Epidermal melanocyte (primary cell): ENCODE results near the gene SLC26A2.
A peak's percentile ranks its signal among the peaks of the same experiment; 100 is the strongest.
"Not testable (repeated sequence)": the region's sequence is repeated elsewhere in the genome, so short reads cannot be mapped to it uniquely, and the experiment has no call there.

ENCODE experiments used
- DNase-seq: peaks from one replicate; pipeline ENCODE4 v3.0.0; 2011; ENCODE audit warnings: low spot score; ENCODE audit not compliant: insufficient read length

Gene SLC26A2

DNA sequence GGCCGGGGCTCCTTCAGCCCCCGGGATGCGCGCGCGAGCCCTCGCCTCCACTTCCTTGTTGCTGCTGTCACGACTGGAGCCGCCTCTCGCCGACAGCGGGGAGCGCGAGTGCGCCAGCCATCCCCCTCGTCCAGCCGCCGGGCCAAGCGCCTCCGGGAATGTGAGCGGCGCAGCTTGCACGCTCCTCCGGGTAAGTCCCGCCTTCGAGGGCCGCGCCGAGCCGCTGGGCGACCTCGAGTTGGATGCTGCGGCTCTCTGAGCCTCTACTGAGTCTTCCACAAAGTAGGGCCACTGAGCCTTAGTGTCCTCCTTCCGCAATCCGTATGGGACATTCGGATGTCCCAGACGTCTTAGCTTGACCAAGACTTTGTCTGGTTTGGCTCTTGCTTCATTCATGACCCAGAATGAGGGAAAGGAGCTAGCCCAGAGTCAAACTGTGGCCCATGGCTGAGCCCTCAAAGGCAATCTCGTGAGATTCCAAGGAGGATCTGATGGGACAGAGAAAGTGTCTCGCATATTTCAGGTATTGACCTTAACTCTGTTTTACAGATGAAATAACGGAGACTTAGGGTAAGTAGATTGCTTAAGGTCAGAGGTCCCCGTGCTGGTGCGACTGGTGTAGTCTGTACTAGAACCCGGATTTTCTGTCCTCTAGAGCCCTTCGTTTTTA, 40.6 kb downstream of the SLC26A2 start:
- no peak for DNase-seq

DNA sequence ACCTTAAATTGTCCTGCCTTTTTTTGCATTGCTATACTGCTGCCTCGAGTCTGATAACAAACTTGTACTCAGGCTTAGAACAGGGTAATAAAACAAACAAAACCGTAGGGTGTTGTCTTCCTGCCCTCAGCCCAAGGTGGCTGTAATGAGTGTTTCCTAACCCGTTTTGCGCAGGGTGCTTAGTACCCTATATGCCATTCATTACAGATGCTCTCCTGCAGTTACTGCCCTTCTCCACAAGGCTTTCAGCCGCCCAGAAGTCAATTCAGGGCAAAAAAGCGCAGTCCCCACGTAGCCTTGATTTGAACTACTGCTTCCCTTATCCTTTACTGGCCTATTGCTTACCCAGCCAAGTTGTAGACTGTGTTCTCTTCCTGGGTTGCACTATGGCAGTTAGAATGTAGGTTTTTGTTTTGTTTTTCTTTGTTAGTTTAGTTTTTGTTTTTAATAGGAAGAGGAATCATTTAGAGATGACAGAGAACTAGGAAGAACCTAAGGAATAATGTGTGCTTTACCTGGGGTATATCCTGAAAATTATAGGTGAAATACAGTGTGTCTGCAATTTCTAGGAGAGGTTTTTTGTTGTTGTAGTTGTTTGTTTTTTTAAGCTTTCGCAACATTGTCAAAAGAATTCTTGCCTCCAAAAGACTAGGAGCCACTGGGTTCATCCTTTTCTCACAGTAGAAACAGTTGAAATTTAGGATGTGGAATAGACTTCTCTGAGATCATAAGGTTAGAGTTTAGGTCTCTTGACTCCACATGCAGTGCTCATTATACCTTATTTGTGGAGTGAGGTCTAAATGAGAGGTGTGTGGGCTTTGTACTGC, 41.3 kb downstream of the SLC26A2 start:
- DNase-seq: peak; percentile 82

- no peak for DNase-seq
Measured at GRCh38 chr5:150006318-150006717, 45.8 kb downstream of the SLC26A2 start.

DNA sequence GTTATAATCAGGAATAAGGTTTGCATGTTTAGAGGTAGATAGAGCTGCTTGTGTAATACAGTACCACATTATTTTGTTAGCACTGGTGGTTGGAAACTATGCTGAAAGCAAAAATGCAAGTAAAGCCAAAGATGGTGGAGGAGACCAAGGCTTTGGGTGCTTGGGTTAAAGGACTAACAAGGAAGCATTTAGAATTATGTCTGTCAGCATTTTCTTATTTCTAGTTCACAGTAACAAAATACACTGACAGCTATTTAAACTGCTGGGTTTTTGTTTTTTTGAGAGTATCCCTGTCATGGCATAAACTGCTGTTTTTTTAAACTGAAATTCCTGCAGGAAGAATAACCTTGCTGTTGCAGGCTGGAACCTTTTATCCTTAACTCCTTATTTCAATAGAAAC, 46.5 kb downstream of the SLC26A2 start:
- no peak for DNase-seq

GRCh38 chr5:150009671-150010387, 49.3 kb downstream of the SLC26A2 start:
- no peak for DNase-seq

- no peak for DNase-seq
Measured at GRCh38 chr5:150013931-150014330, 53.4 kb downstream of the SLC26A2 start.

- no peak for DNase-seq
Measured at GRCh38 chr5:150014456-150014855, 53.9 kb downstream of the SLC26A2 start.

- no peak for DNase-seq
Measured at GRCh38 chr5:150015415-150015814, 54.9 kb downstream of the SLC26A2 start.

DNA sequence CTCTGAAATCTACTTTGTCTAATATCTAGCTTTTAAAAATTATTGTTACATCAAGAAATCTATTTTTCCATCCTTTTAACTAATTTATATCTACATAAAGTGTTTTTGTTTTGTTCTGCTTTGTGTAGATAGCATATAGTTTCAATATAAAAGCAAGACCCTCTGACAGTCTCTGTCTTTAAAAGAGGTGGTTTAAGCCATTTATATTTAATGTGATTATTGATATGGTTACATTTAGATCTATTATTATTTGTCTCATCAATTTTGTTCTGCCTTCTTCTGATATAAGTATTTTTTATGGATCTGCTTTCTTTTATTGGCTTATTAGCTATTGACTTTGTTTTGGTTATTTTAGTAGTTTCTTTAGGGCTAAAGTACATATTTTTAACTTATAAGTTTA, 56.0 kb downstream of the SLC26A2 start:
- no peak for DNase-seq

GRCh38 chr5:150017226-150018005, 56.9 kb downstream of the SLC26A2 start:
- no peak for DNase-seq

- peak; percentile 30 for DNase-seq
Measured at GRCh38 chr5:150020249-150020648, 59.7 kb downstream of the SLC26A2 start.

- DNase-seq: no peak
Measured at GRCh38 chr5:150021491-150022157, 61.1 kb downstream of the SLC26A2 start.

GRCh38 chr5:150022158-150022531, 61.6 kb downstream of the SLC26A2 start:
- no peak for DNase-seq

DNA sequence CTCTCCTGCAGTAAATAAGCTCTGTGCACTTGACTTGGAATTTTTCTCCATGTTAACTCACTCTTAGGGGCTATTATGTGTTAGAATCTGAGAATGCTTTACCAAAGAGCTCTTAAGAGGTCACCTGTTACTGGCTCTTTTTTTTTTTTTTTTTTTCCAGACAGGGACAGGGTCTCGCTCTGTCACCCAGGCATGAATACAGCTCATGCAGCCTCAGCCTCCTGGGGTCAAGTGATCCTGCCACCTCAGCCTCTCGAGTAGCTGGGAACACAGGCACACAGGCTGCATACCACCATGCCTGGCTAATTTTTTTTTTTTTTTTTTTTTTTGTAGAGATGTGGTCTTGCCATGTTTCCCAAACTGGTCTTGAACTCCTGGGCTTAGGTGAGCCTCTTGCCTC, 62.1 kb downstream of the SLC26A2 start:
- DNase-seq: no peak

GRCh38 chr5:150023136-150023535, 62.6 kb downstream of the SLC26A2 start:
- DNase-seq: no peak

- DNase-seq: no peak
Measured at GRCh38 chr5:150024346-150024984, 63.9 kb downstream of the SLC26A2 start.

DNA sequence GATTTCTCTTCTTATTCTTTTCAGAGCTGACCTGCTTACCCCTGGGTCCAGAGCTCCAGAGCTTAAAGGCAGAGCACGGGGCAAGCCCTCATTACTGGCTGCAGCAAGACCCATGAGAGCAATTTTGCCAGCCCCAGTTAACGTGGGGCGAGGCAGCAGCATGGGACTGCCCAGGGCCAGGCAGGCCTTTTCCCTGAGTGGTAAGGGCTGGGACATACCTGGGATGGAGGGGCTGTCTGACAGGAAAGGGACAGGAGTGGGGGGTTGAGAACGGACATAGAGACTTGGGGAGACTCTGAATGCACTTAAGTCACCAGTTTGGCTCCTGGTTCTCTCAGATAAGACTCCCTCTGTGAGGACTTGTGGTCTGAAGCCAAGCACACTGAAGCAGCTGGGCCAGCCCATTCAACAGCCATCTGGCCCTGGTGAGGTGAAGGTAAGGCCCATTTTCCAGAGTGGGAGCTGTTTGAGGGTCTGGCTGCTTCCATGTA, 66.2 kb downstream of the SLC26A2 start:
- DNase-seq: no peak

- DNase-seq: not testable (repeated sequence)
Measured at GRCh38 chr5:150028047-150028446, 67.5 kb downstream of the SLC26A2 start.

GRCh38 chr5:150033334-150033733, 72.8 kb downstream of the SLC26A2 start:
- DNase-seq: no peak

GRCh38 chr5:150034662-150035061, 74.1 kb downstream of the SLC26A2 start:
- DNase-seq: no peak
